ENCODE results near the gene SYDE1. TPM values are rescaled to one million over a fixed set of nuclear protein-coding genes. Genes with fewer than 3 reads are reported as not detected.
A peak's percentile ranks its signal among the peaks of the same experiment; 100 is the strongest.

The SYDE1 gene
- total RNA-seq, 1 donor from 2014 or later = 13.1 TPM

GRCh38 chr19:15104411-15104810, 2.8 kb upstream of the SYDE1 start:
- TF ChIP-seq, protein P1, sequence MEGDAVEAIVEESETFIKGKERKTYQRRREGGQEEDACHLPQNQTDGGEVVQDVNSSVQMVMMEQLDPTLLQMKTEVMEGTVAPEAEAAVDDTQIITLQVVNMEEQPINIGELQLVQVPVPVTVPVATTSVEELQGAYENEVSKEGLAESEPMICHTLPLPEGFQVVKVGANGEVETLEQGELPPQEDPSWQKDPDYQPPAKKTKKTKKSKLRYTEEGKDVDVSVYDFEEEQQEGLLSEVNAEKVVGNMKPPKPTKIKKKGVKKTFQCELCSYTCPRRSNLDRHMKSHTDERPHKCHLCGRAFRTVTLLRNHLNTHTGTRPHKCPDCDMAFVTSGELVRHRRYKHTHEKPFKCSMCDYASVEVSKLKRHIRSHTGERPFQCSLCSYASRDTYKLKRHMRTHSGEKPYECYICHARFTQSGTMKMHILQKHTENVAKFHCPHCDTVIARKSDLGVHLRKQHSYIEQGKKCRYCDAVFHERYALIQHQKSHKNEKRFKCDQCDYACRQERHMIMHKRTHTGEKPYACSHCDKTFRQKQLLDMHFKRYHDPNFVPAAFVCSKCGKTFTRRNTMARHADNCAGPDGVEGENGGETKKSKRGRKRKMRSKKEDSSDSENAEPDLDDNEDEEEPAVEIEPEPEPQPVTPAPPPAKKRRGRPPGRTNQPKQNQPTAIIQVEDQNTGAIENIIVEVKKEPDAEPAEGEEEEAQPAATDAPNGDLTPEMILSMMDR (IDR thresholded peaks at IDR 0.05; ENCODE audit: borderline replicate concordance) = no peak
- no peak for DNase-seq

DNA sequence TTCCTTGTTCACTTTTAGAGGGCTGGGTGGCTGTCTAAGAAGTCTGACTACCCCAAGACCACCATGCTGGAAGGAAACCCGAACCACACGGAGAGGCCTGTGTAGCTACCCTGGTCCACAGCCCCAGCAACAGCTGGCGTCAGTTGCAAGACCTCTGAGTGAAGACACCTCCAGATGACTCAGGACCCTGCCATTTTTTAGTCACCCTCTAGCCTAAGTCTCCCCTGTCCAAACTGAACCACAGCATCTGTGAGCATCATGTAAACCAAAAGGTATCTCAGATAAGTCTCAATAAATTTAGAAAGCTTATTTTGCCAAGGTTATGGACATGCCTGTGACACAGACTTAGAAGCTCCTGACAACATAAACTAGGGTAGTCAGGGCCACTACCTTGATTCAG, 2.2 kb upstream of the SYDE1 start:
- no peak for DNase-seq
- Histone ChIP-seq H3K4me1 (peaks cover 24% of the 10 kb centered on the region), H3K4me3 (no peak overlapping the region), H3K9me3 (replicated peaks) (peaks cover 22% of the 10 kb centered on the region), H3K36me3 (peaks cover 10% of the 10 kb centered on the region), H3K27me3 (ENCODE audit: low read depth) (no peaks in the 10 kb centered on the region), H3K27ac (replicated peaks) (no peak overlapping the region)
- intact Hi-C loops (cut with micrococcal nuclease) = no loop called here
- TF ChIP-seq, protein P1 (IDR thresholded peaks at IDR 0.05; ENCODE audit: borderline replicate concordance) = no peak

More at GRCh38 chr19:15104411-15104810, 2.8 kb upstream of the SYDE1 start:
- peaks cover 24% of the 10 kb centered on the region for H3K4me1 ChIP-seq
- intact Hi-C loops (cut with micrococcal nuclease) = loop anchor here (5.0 kb wide), 1 partner anchor 43 kb away; no protein-coding TSS in a partner anchor
- peaks cover 4% of the 10 kb centered on the region for H3K36me3 ChIP-seq
- H3K4me3 ChIP-seq = no peak overlapping the region
- no peak overlapping the region for H3K27ac ChIP-seq (replicated peaks)
- no peaks in the 10 kb centered on the region for H3K27me3 ChIP-seq (ENCODE audit: low read depth)
- peaks cover 22% of the 10 kb centered on the region for H3K9me3 ChIP-seq (replicated peaks)

DNA sequence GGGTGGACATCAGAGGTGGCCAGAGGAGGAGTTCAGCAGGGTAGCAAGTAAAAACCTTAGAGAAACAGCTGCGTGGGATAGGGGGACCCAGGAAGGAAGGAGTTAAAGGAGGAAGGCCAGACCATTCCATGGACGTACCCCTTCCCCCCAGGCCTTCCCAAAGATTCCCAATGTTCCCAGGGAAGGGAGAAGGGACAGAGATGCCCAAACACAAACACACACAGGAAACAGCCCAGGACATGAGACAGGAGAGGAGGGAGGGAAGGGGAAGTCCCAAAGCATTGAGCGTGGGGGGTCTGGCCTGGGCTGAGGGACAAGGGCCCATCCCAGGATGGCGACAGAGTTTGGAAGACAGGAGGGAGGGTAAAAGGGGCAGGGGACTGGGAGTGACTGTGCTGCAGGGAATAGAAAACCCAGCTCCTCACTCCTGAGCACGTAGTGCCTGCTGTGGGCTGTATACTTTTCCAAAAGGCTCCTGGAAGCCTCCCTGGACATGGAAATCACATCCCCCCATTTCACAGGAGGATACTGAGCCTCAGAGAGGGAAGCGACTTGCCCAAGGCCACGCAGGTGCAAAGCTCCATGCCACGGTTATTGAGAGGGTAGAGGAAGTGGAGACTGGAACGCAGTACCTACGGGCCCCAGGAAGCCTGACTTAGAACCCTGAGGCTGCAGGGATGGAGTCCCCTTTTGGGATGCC, 1.1 kb downstream of the SYDE1 start:
- peak overlapping the region; percentile 91 for H3K4me3 ChIP-seq
- intact Hi-C loops (cut with micrococcal nuclease) = no loop called here
- H3K27ac ChIP-seq (replicated peaks) = peak overlapping the region; percentile 97
- peaks cover 17% of the 10 kb centered on the region for H3K9me3 ChIP-seq (replicated peaks)
- peaks cover 26% of the 10 kb centered on the region for H3K4me1 ChIP-seq
- H3K36me3 ChIP-seq = peaks cover 43% of the 10 kb centered on the region
- no peaks in the 10 kb centered on the region for H3K27me3 ChIP-seq (ENCODE audit: low read depth)
- no peak for DNase-seq
- TF ChIP-seq, protein P1 (IDR thresholded peaks at IDR 0.05; ENCODE audit: borderline replicate concordance) = no peak

DNA sequence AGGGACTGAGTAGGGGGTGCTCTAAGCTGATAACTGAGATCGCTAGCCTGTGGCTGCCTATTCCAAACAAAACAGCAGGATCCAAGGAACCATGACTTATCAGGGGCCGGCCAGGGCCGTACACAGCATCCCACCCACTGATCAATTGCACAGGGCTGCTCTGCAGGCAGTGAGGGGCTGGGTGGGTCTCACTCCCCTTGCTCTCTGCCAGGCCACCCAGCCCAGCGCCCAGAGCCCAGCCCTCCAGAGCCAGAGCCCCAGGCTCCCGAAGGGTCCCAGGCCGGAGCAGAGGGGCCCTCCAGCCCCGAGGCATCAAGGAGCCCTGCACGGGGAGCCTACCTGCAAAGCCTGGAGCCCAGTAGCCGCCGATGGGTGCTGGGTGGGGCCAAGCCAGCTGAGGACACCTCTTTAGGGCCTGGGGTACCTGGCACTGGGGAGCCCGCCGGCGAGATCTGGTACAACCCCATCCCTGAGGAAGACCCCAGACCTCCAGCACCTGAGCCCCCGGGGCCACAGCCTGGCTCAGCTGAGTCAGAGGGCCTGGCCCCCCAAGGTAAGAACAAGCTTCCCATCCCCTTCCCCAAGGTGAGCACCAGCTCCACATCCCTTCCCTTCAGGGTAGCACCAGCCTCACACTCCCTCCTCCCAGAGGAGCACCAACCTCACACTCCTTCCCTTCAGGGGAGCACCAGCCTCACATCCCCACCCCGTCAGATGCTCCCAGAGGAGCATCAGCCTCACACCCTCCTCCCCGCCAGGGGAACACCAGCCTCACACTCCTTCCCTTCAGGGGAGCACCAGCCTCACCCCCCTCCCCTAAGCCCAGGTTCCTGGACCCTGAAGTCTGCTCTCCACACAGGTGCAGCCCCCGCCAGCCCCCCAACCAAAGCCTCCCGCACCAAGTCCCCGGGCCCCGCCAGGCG, 1.9 kb downstream of the SYDE1 start:
- Histone ChIP-seq H3K4me3 (peak overlapping the region; percentile 91), H3K4me1 (peaks cover 34% of the 10 kb centered on the region), H3K36me3 (peaks cover 51% of the 10 kb centered on the region), H3K27ac (replicated peaks) (peak overlapping the region; percentile 97), H3K27me3 (ENCODE audit: low read depth) (no peaks in the 10 kb centered on the region), H3K9me3 (replicated peaks) (peaks cover 9% of the 10 kb centered on the region)
- intact Hi-C loops (cut with micrococcal nuclease) = no loop called here
- no peak for DNase-seq
- TF ChIP-seq, protein P1 (IDR thresholded peaks at IDR 0.05; ENCODE audit: borderline replicate concordance) = no peak

- H3K27me3 ChIP-seq (ENCODE audit: low read depth) = no peaks in the 10 kb centered on the region
- TF ChIP-seq, protein P1 (IDR thresholded peaks at IDR 0.05; ENCODE audit: borderline replicate concordance) = no peak
- no peak overlapping the region for H3K27ac ChIP-seq (replicated peaks)
- peaks cover 59% of the 10 kb centered on the region for H3K36me3 ChIP-seq
- peaks cover 42% of the 10 kb centered on the region for H3K4me1 ChIP-seq
- H3K9me3 ChIP-seq (replicated peaks) = peaks cover 1% of the 10 kb centered on the region
- no peak for DNase-seq
- intact Hi-C loops (cut with micrococcal nuclease) = no loop called here
- H3K4me3 ChIP-seq = no peak overlapping the region
Observed at GRCh38 chr19:15109768-15110417, 2.7 kb downstream of the SYDE1 start.

Data from left ventricle myocardium inferior (tissue), 1 donor.